Measurements from ENCODE around the gene COL6A2.

GRCh38 chr21:46117586-46118315 is 19.8 kb downstream of the COL6A2 start:
- TF ChIP-seq EZH2 (IDR thresholded peaks at IDR 0.05) (no peak), POLR2AphosphoS5 (IDR thresholded peaks at IDR 0.05; ENCODE audit: low read depth, low read length) (no peak), CTCF (IDR thresholded peaks at IDR 0.05 in 2 of 3, conservative IDR thresholded peaks at IDR 0.05 in 1 of 3; ENCODE audit: borderline replicate concordance in 1 of 3, insufficient read depth in 1 of 3, low read depth in 2 of 3, low read length in 2 of 3) (no peak)

Data from HCT116 (cell line).